HG03558 (cell line): ENCODE measurements around the gene HDAC10.

Experiments
- ATAC-seq: cut with Tn5 transposase; IDR thresholded peaks from one replicate; pipeline ENCODE4 v1.9.1; 2021; ENCODE audit warnings: moderate number of reproducible peaks; ENCODE audit not compliant: unreplicated experiment; ENCODE audit errors: extremely low read depth

The HDAC10 gene

DNA sequence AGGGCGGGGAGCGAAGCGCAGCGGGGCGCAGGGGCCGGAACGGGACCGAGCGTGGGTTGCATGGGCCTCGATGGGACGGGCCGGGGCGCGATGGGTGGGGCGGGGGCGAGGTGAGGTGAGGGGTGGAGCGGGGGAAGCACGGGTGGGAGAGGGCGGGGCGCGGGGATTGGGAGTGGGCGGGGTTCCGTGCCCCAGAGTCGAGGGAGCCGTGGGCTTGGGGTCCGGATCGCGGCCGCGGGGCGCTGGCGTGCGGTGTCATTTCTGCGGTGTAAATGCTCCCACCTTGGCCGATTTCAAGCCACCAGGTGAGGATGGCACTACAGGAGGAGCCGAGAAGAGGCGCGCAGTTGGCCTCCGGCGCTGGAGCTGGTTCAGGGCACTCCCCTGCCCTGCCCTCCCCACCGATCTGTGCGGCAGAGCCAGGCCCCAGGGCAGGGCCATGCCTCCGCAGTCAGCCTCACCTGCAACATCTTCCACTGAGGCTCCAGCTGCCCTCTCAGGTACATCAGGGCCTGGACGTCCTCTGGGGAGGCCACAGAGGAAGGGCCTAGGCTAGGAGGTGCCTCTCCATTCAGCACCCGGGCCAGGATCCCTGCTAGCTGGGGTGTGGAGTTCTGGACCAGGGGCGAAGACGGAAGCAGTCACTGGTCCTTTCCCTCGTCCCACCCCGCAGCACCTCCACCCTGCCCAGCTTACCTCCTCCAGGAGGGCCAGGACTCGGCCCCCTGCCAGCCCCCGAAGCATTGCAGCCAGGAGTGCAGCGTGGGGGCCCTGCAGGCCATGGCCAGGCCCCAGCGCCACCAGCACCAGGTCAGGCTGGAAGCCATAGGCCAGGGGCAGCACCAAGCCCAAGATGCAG, 5.6 kb downstream of the HDAC10 start:
- ATAC-seq, result no peak

DNA sequence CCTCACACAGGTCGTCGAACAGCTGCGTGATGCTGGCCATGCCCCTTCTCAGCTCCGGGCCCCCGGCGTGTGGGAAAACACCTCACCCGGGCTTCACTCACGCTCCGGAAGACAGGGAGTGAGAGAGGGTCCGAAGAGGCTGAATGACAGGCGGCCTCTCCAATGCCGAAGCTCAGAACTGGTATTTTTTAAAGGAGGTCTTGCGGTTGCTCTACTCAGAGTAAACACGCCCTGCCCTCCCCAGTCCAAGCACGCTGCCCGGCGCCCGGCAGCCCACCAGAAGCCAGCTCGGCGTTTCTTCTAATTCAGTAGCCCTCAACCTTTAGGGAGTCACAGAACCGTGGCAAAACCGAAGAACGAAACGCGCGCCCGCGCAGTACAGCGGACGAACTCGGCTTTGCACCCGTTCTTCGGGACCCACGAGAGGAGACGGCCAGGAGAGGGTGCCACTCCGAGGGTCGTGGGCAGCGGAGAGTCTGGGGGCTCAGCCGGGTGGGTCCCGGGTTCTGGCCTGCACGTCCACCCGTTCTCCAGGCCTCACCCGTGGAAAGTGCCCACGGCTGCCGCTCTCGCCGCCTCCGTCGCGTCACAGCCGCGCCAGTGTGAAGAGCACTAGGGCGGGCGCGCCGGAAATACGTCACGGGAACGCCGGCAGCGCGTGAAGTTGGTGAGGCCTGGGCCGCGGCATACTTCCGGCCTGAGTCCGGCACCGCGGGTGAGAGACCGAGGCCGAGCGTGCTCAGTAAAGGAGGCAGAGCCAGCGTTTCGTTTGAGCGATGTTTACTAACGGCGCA, 6.4 kb downstream of the HDAC10 start, which contains the start of gene TUBGCP6:
Gene TUBGCP6 (minus strand): TSS at position 604 of the 794 bp plus-strand sequence. CDS start 564 bp downstream, at position 40.
- peak; percentile 45 for ATAC-seq

DNA sequence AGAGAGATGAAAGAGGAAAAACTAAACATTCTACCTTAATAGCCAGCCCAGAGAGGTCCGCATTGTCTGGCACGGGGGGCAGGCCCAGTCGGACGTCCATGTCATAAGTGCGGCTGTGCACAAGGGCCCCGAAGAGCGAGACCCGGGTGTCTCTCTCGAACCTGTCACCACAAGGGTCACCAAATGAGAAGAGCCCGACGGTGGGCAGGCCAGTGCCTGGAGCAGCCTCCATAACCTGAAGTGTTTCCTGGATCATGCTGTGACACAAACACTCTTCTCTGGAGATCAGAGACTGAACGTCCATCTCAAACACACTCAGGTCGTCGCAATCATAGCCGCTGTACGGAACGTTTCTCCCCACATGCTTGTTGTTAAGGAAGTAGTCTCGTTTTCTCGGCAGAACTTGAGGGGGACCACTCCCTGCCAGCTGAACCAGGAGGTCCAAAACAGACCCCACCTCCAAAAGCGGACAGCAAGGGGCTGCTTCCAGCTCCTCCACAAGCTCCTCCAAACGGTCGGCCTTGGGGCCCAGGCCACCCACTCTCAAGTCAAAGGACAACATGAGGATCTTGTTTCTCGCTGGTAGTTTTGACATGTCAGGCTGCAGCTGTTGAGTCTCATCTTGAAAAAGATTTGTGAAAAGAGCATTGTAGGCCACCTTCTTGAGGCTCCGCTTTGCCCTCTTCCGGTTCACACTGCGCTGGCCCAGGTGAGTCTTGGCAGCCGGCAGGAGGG, 7.2 kb downstream of the HDAC10 start:
- no peak for ATAC-seq

DNA sequence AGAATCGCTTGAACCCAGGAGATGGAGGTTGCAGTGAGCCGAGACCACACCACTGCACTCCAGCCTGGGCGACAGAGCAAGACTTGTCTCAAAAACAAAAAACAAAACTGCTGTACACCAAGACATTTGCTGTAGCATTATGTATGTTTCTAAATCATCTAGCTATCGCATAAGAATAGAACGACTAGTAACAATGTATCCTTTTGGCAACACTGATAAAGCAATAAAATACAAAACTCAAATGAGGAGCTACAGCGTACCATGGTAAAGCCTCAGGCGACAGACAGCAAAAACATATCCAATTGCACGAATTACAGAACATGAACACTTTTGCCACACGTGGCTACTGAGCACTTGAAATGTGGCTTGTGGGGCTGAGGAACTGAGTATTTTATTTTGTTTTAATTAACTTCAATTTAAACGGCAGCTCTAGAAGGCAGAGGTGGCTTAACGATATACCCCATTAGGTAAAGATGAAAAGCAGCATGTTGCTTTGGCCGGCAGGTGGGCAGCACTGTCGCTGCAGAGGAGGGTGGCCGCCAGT, 8.6 kb downstream of the HDAC10 start:
- ATAC-seq, result no peak

DNA sequence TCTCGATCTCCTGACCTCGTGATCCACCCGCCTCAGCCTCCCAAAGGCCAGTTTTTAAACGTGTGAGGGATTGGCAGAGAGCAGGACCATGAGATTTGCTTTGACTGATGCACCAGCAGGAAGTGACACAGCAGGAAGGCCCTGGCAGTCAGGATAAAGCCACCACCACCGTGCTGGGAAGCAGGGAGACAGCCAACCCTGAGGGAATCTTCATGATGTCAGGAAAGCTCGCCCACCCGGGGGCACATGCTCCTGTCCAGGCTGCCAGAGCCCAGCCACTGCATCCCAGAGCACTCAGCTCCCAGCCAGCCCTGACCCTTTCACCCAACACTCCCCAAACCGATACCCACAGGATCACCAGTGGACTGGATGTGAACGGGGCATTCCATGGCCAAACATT, 12.3 kb downstream of the HDAC10 start:
- no peak for ATAC-seq

DNA sequence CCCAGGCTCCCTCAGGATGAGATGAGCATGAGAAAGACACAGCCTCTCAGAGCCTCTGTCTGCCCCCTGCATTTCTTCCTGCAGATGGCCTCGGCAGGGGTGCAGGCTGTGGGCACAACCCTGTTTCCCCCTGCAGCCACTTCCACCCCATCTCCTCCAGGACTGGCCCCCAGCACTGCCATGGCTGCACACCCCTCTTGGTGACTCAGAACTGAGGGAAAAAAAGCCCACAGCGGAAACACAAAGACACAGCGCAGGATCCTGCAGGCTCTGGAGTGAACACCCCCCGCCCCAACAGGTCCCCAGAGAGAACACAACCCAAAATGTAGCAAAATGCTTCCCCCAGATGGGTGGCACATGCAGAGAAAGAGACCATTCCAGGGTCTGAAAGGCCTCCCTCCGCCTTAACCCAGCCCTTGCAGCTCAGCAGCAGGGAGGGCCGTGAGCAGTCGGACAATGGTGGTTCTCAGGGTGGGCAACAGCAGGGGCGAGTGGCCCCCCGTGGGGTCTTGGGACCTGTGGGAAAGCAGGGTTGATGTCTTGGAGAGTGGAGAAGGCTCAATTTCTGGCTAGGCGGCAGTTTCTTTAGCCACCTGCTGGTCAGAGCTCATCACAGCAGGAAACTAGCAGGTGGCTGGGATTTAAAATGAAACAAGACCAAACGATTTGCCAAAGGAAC, 14.2 kb downstream of the HDAC10 start:
- ATAC-seq, result no peak

DNA sequence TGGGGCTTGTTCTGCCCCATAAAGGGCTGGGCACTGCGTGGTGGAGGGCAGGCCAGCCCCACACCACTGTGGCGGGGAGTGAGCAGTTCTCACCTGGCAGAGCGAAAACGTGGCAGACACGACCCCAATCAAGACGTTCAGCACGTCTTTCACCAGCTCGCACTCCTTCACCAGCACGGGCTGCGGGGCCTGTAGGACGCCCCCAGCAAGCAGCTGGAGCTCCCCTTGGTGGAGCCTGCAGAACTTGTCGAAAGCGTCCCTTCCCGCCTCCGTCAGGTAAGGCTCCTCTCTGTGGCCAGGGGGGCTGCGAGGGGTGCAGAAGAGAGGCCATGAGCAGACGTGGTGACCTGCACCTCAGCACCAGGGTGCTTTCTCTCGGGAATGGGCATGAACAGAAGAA, 17.8 kb downstream of the HDAC10 start:
- ATAC-seq, result no peak

DNA sequence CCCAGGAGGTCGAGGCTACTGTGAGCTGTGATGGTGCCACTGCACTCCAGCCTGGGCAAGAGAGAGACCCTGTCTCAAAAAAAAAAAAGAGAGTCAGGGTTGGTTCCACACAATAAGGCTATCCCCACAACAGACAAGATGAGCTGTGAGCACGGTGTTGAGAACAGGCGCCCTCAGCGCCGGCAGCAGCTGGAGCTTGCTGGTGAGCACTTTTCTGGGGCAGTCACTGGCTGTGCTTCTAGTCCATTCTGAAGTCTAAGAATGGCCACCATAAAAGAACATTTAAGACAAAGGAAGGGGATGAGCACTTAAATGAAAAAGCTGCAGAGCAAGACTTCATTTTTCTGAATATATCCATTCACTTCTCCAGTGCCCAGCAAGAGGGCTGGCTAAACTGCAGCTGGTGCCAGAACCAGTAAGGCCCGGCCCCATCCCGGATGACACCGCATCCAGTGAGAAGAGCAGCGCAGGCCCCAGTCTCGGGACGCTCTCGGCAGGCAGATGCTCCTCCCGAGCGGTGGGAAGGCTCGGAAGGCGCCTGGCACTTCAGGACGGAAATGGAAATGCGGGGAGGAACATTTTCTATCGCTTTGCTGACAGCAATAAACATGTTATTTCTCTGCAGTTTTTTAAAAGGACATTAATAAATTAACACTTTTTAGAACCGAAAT, 18.4 kb downstream of the HDAC10 start:
- no peak for ATAC-seq

DNA sequence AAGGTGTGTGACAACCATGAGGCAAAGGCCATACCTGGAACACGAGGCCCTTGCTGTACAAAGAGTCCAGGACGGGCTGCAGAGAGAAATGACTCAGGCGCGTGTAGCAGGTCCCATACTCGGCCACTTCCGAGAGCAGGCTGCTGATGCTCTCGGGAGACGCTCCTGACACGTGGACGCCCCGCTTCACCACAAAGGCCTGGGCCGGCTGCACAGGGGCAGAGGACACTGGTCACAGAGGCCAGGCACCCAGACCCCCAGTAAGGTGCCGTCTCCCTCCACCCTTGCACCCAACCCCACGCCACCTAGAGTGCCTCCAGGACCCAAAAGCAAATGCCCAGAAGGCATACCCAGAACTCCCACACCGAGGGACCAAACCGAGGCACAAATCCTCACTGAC, 21.7 kb downstream of the HDAC10 start:
- ATAC-seq, result no peak

DNA sequence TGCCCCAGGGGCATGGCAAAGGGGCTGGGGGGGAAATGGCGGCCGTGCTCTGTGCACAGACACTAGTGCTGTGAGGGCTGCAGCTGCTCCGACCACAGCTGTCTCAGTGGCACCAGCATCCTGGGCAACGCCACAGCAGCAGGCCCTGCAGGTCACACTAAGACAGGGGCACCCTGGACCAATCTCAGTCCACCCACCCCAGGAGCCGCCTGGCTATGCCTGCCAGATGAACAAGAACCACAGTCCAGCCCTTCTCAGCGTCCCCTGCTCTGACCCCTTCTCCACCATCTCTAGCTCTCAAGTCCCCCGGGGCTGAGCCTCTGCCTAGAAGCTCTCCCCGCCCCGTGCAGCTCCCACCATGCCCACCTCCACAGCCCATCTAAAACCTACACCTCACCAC, 22.7 kb downstream of the HDAC10 start:
- ATAC-seq, result no peak

DNA sequence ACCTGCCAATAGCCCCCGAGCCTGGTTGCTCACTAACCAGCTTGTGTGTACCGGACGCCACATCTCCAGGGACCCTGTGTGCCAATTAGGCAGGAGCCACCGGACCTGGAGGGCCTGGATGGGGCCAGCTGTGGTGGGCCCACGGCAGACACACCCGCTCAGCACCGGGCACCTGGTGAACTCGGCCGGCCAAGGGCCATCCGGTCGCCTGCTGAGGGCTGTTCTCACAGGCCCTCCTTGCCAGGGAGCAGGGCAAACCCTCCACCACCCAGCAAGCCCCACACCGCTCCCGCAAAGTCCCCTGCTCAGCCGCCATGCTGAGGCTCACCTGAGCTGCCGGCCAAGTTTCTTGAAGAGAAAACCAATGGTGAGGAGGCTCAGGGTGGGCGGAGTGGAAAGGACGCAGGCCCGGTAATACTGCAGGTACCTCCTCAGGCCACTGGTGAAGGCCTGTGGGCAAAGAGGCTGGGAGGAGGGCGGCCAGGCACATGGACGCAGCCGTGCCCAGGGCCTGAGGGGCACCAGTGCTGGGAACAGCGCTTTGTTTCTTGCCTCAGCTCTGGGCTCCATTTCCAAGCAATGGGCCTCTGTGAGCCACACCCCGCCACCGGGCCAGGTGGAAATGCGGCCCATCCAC, 23.4 kb downstream of the HDAC10 start:
- ATAC-seq, result no peak

DNA sequence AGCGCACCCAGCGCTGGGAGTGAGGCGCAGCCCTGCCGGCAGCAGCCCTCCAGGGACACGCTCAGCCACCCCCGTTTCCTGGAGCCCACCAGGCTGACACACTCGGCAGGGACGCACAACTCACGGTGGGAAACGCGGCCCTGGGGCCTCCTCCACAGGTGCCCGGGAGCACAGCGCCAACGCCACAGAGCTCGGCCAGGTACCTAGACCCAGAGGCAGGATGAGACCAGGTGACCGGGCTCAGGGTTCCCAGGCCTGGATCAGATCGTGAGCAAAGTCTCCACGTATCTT, 24.2 kb downstream of the HDAC10 start:
- ATAC-seq, result no peak

DNA sequence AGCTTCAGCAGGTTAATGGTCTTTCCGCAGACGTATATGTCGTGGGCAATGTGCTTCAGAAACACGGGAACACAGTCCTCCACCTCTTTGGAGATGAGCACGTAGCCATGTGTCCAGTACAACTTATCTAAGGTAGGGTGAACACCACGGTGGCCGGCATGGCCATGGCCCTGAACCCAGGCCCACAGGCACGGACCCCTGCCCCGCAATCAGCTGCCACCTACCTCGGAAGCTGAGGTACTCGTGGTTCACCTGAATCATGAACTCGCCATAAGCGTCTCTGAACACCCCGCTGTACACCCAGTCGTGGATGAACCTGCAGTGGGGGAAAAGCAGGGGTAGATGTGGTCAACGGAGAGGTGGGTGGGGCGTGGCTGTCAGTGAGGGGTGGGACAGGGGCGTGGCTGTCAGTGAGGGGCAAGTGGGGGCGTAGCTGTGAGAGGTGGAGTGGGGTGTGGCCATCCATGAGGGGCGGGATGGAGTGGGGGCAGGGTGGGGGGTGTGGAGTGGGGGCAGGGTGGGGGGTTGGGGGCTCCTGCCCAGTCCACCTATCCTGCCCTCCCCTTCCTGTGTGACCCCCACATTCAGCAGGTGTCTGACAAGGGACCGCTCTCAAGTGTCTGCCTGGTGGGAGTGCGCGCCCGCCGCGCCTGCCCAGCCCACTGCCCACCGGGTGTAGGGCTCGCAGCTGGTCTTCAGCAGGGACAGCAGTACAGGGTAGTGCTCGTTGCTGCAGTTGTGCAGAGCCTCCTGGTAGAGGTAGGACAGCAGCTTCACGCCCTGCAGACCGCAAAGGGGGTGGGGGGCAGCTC, 24.8 kb downstream of the HDAC10 start:
- no peak for ATAC-seq

DNA sequence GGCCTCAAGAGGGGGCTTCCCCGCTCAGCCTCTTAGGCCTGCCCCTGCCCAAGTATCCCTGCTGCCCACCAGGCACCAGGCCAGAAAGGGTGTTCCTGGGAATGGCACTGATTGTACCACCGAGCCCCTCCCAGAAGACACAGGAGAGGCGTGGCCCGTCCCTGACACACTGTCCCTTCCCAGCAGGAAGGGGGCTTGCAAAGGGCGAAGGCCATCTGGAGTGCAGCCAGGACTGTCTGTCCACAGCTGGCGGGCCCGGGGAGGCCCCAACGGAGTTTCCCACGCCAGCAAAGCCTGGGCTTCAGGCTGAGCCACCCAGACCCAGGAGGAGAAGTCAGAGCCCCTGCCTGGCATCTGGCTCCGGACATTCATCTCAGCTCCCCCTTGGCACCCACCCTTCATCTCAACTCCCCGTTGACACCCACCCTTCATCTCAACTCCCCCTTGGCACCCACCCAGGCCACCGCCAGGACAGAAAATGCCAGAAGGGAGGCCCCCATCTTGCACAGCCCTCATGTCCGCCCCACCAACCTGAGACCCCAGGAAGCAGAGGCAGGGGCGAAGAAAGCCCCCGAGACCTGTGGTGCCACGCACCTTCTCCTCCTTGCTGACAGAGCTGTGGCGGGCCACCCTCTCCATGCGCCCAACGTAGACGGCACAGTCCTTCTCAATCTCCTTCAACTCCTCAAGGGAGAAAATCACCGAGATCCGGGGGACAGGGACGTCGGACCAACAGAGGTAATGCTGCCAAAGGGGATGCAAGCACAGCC, 25.7 kb downstream of the HDAC10 start:
- no peak for ATAC-seq

DNA sequence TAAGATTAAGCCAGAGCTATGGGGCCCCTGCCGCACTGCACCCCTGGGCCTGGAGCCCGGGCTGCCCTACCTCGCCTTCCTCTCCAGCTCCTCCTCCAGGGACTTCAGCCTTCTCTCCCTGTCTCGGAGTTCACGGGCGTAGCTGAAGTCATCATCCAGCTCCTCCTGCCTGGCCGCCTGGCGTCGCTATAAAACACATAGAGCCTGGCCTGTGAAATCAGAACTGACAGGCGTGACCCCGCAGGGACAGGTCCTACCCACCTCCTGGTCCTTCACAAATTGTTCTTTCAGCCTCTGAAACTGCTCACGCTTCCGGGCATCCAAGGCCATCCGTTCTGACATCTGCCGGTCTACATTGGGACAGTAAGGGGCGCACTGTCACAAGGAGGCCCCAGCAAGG, 27.0 kb downstream of the HDAC10 start:
- ATAC-seq, result no peak

DNA sequence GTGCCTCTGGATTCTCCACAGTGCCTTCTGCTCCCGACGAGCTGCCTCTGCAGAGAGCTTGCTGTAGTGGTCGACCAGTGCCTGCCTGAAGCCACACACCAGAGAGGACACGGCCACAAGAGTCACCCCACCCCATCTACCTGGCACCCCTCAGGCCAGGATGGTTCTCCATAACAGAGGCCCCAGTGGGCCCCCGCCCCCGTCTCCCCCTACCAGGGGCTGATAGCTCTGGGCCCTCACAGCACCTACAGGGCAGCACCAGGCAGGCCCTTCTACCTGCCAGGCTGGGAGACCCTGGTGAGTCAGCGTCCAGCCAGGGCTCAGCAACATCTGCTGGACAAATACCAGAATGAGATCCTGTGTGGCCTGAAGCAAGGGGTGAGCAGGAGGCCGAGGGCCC, 28.6 kb downstream of the HDAC10 start:
- no peak for ATAC-seq

DNA sequence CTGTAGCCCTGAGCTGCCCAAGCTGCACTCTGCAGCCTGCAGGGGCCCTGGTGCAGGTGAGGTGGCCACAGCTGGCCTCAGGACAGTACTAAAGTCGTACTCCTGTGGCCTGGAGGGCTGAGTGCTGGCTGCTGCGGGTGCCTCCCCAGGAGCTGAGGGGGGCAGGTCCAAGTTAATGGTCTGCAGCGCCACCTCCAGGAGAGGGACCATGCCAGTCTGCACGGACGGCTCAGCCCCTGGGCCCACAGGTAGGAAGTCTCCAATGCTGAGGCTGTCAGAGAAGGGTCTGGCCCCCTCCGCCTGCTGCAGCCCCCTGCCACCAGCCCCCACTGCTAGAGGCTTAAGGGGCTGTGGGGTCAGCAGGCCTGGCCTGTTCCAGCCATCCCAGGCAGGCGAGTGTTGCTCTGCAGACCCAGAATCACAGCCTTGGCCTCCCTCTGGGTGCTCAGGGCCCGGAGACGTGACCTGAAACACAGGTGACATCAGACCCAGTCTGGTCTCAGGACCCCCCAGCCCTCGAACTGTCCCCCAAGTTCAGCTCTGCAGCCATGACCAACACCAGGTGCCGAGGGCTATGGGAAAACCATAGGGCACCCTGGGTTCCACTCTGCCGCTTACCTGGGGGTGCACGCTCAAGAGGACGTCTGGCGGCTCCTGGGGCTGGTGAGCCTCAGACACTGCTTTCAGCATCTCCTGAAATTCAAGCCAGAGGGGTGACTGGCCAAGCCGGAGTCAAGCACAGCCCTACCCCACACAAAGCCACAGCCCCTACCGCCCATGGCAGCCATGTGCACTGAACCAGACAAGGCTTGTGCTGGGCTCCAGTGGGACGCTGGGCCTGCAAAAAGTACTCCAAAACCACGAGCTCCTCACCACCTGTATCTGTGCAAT, 29.4 kb downstream of the HDAC10 start:
- ATAC-seq, result no peak
